Activated T-cell treated with anti-CD3 and anti-CD28 coated beads, Interleukin-2, amount 50 U/mL, for 24 hours (primary cell): ENCODE results near the gene ZNF35.
A peak's percentile ranks its signal among the peaks of the same experiment; 100 is the strongest.
"Not testable (repeated sequence)": the region's sequence is repeated elsewhere in the genome, so short reads cannot be mapped to it uniquely, and the experiment has no call there.

Experiments used
- DNase-seq: peaks from one replicate; pipeline ENCODE4 v3.0.0-alpha.2; 2020
- H3K27ac Mint-ChIP-seq: 2 replicates; pipeline ENCODE4 v1.8.0; 2020; ENCODE audit warnings: mild to moderate bottlenecking, mixed read lengths
- H3K27me3 Mint-ChIP-seq: 2 replicates; pipeline ENCODE4 v1.8.0; 2020; ENCODE audit warnings: mixed read lengths
- H3K36me3 Mint-ChIP-seq: 2 replicates; pipeline ENCODE4 v1.8.0; 2020; ENCODE audit warnings: low read depth, mixed read lengths
- H3K4me1 Mint-ChIP-seq: 2 replicates; pipeline ENCODE4 v1.8.0; 2020; ENCODE audit warnings: low read depth, mixed read lengths
- H3K4me3 Mint-ChIP-seq: 2 replicates; pipeline ENCODE4 v1.8.0; 2020; ENCODE audit warnings: mild to moderate bottlenecking, moderate library complexity, mixed read lengths
- H3K9me3 Mint-ChIP-seq: 2 replicates; pipeline ENCODE4 v1.8.0; 2020; ENCODE audit warnings: mixed read lengths

The ZNF35 gene

GRCh38 chr3:44666346-44666745 lies 17.8 kb downstream of the ZNF35 start:
- no peaks in the 10 kb centered on the region for H3K4me1 Mint-ChIP-seq
- no peak overlapping the region for H3K4me3 Mint-ChIP-seq
- no peaks in the 10 kb centered on the region for H3K27me3 Mint-ChIP-seq
- DNase-seq: no peak
- peaks cover 26% of the 10 kb centered on the region for H3K9me3 Mint-ChIP-seq
- H3K27ac Mint-ChIP-seq: no peak overlapping the region
- H3K36me3 Mint-ChIP-seq: peaks cover 18% of the 10 kb centered on the region

- Mint-ChIP-seq H3K27ac (no peak overlapping the region), H3K27me3 (no peaks in the 10 kb centered on the region), H3K4me3 (no peak overlapping the region), H3K9me3 (peaks cover 24% of the 10 kb centered on the region), H3K4me1 (no peaks in the 10 kb centered on the region), H3K36me3 (peaks cover 2% of the 10 kb centered on the region)
- no peak for DNase-seq
Measured at GRCh38 chr3:44669760-44670159, 21.2 kb downstream of the ZNF35 start.

GRCh38 chr3:44673466-44673865 lies 24.9 kb downstream of the ZNF35 start:
- H3K4me1 Mint-ChIP-seq, DNase-seq, H3K4me3 Mint-ChIP-seq, H3K27ac Mint-ChIP-seq, H3K36me3 Mint-ChIP-seq, H3K27me3 Mint-ChIP-seq: not testable (repeated sequence)
- peaks cover 18% of the 10 kb centered on the region for H3K9me3 Mint-ChIP-seq

GRCh38 chr3:44674211-44674610 lies 25.7 kb downstream of the ZNF35 start:
- Mint-ChIP-seq H3K4me1 (no peaks in the 10 kb centered on the region), H3K27ac (no peak overlapping the region), H3K36me3 (peaks cover 2% of the 10 kb centered on the region), H3K4me3 (no peak overlapping the region), H3K9me3 (peaks cover 18% of the 10 kb centered on the region), H3K27me3 (no peaks in the 10 kb centered on the region)
- DNase-seq: no peak

- H3K4me3 Mint-ChIP-seq: no peak overlapping the region
- DNase-seq: no peak
- no peaks in the 10 kb centered on the region for H3K4me1 Mint-ChIP-seq
- peaks cover 27% of the 10 kb centered on the region for H3K36me3 Mint-ChIP-seq
- peaks cover 36% of the 10 kb centered on the region for H3K9me3 Mint-ChIP-seq
- no peak overlapping the region for H3K27ac Mint-ChIP-seq
- H3K27me3 Mint-ChIP-seq: no peaks in the 10 kb centered on the region
Measured at GRCh38 chr3:44678480-44679116, 30.1 kb downstream of the ZNF35 start.

- peaks cover 10% of the 10 kb centered on the region for H3K27me3 Mint-ChIP-seq
- H3K36me3 Mint-ChIP-seq: peaks cover 51% of the 10 kb centered on the region
- DNase-seq: no peak
- peaks cover 44% of the 10 kb centered on the region for H3K9me3 Mint-ChIP-seq
- no peak overlapping the region for H3K4me3 Mint-ChIP-seq
- peaks cover 12% of the 10 kb centered on the region for H3K4me1 Mint-ChIP-seq
- no peak overlapping the region for H3K27ac Mint-ChIP-seq
Measured at GRCh38 chr3:44680921-44681455, 32.5 kb downstream of the ZNF35 start.

GRCh38 chr3:44682182-44682896 lies 33.8 kb downstream of the ZNF35 start:
- no peak overlapping the region for H3K4me3 Mint-ChIP-seq
- peaks cover 51% of the 10 kb centered on the region for H3K9me3 Mint-ChIP-seq
- H3K4me1 Mint-ChIP-seq: peaks cover 12% of the 10 kb centered on the region
- H3K27ac Mint-ChIP-seq: no peak overlapping the region
- peaks cover 58% of the 10 kb centered on the region for H3K36me3 Mint-ChIP-seq
- peaks cover 20% of the 10 kb centered on the region for H3K27me3 Mint-ChIP-seq
- no peak for DNase-seq

GRCh38 chr3:44685128-44685800 lies 36.7 kb downstream of the ZNF35 start:
- peaks cover 12% of the 10 kb centered on the region for H3K4me1 Mint-ChIP-seq
- peak overlapping the region; percentile 63 for H3K27ac Mint-ChIP-seq
- peak; percentile 75 for DNase-seq
- H3K9me3 Mint-ChIP-seq: peaks cover 56% of the 10 kb centered on the region
- peaks cover 58% of the 10 kb centered on the region for H3K36me3 Mint-ChIP-seq
- peak overlapping the region; percentile 76 for H3K4me3 Mint-ChIP-seq
- peaks cover 36% of the 10 kb centered on the region for H3K27me3 Mint-ChIP-seq

- peaks cover 61% of the 10 kb centered on the region for H3K27me3 Mint-ChIP-seq
- peaks cover 51% of the 10 kb centered on the region for H3K9me3 Mint-ChIP-seq
- H3K27ac Mint-ChIP-seq: no peak overlapping the region
- no peak overlapping the region for H3K4me3 Mint-ChIP-seq
- no peak for DNase-seq
- H3K4me1 Mint-ChIP-seq: peaks cover 12% of the 10 kb centered on the region
- peaks cover 39% of the 10 kb centered on the region for H3K36me3 Mint-ChIP-seq
Measured at GRCh38 chr3:44687898-44688297, 39.4 kb downstream of the ZNF35 start.
